Activated CD8-positive, alpha-beta memory T cell treated with anti-CD3 and anti-CD28 coated beads, Interleukin-2, amount 10 ng/mL, durations not matched to agents 7 days and 5 days (primary cell): ENCODE measurements around the gene ZNF22. TPM values are rescaled to one million over a fixed set of nuclear protein-coding genes. Genes with fewer than 3 reads are reported as not detected.

ENCODE experiments used
- ATAC-seq: fragments of 150-1000 bp; cut with Tn5 transposase; one replicate; pipeline ENCODE4 v1.10.0; 2021; ENCODE audit warnings: moderate library complexity
- CTCF ChIA-PET: fragments of 350-600 bp; sonication (Branson Sonifier 250); formaldehyde crosslinking; loops from one replicate; lab custom pipeline; 2021; ENCODE audit warnings: antibody characterized with exemption; lab: Charles Lee
- DNase-seq: peaks from one replicate; pipeline ENCODE4 v3.0.0-alpha.2; 2020
- H3K27ac Mint-ChIP-seq: one replicate; pipeline ENCODE4 v1.8.0; 2021; ENCODE audit warnings: mild to moderate bottlenecking, mixed read lengths
- H3K27me3 Mint-ChIP-seq: one replicate; pipeline ENCODE4 v1.8.0; 2021; ENCODE audit warnings: mixed read lengths
- H3K36me3 Mint-ChIP-seq: one replicate; pipeline ENCODE4 v1.8.0; 2021; ENCODE audit warnings: mild to moderate bottlenecking, mixed read lengths
- H3K4me1 Mint-ChIP-seq: one replicate; pipeline ENCODE4 v1.8.0; 2021; ENCODE audit warnings: mixed read lengths
- H3K4me3 Mint-ChIP-seq: one replicate; pipeline ENCODE4 v1.8.0; 2021; ENCODE audit warnings: mild to moderate bottlenecking, moderate library complexity, mixed read lengths
- H3K9me3 Mint-ChIP-seq: one replicate; pipeline ENCODE4 v1.8.0; 2022; ENCODE audit warnings: low read depth, mixed read lengths
- total RNA-seq, 2 experiments: library from RNA; stranded (reverse); gene quantifications; one replicate each; pipeline ENCODE4 v1.2.3, GENCODE V29; 2021

Gene ZNF22
- total RNA-seq, 2 experiments from 2014 or later = 29.5 to 29.6 TPM

DNA sequence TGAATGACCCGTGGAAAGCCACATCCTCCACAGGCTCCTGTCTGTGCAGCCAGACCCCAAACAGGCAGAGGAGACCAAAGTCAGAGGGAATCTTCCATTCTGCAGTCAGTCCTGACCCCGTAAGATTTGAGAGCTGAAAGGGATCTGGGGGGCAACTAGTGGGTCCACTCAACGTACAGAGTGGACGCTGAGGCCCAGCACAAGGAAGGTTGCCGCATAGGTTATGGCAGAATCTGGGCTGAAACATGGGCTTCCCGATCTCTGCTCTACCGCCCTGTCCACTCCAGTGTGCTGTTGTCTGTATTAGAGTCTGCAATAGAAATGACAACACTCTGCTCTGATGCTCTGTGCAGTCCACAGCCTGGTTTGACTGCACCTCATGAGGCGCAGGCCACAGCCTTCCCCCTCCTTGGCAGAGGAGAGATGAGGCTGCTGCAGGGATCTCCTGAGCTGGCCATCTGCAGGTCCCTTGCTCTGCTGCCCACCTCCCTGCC is 7.9 kb upstream of the ZNF22 start:
- CTCF ChIA-PET = interaction anchor here (1.5 kb wide), 1 partner anchor 15 kb away, joined by 4 read pairs; no protein-coding TSS in a partner anchor
- Mint-ChIP-seq H3K27ac (no peak overlapping the region), H3K36me3 (no peaks in the 10 kb centered on the region), H3K9me3 (no peaks in the 10 kb centered on the region), H3K4me1 (peaks cover 27% of the 10 kb centered on the region), H3K4me3 (no peak overlapping the region), H3K27me3 (peaks cover 9% of the 10 kb centered on the region)
- DNase-seq = no peak
- ATAC-seq = no peak

DNA sequence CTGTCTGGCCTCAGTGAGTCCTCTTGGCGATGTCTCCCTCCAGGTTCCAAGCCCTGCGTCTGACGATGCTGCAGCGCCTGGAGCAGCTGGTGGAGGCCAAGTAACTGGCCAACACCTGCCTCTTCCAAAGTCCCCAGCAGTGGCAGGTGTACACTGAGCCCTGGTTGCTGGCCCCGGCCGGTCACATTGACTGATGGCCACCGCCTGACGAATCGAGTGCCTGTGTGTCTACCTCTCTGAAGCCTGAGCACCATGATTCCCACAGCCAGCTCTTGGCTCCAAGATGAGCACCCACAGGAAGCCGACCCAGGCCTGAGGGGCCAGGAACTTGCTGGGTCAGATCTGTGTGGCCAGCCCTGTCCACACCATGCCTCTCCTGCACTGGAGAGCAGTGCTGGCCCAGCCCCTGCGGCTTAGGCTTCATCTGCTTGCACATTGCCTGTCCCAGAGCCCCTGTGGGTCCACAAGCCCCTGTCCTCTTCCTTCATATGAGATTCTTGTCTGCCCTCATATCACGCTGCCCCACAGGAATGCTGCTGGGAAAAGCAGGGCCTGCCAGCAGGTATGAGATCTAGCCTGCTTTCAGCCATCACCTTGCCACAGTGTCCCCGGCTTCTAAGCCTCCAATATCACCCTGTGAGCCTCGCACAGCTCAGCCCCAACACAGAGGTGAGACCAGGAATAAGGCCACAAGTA is 7.3 kb upstream of the ZNF22 start:
- H3K4me1 Mint-ChIP-seq = peaks cover 27% of the 10 kb centered on the region
- H3K4me3 Mint-ChIP-seq = no peak overlapping the region
- H3K36me3 Mint-ChIP-seq = no peaks in the 10 kb centered on the region
- H3K9me3 Mint-ChIP-seq = no peaks in the 10 kb centered on the region
- DNase-seq = no peak
- no peak for ATAC-seq
- H3K27me3 Mint-ChIP-seq = peaks cover 7% of the 10 kb centered on the region
- CTCF ChIA-PET = interaction anchor here (1.5 kb wide), 1 partner anchor 15 kb away, joined by 4 read pairs; no protein-coding TSS in a partner anchor
- no peak overlapping the region for H3K27ac Mint-ChIP-seq

DNA sequence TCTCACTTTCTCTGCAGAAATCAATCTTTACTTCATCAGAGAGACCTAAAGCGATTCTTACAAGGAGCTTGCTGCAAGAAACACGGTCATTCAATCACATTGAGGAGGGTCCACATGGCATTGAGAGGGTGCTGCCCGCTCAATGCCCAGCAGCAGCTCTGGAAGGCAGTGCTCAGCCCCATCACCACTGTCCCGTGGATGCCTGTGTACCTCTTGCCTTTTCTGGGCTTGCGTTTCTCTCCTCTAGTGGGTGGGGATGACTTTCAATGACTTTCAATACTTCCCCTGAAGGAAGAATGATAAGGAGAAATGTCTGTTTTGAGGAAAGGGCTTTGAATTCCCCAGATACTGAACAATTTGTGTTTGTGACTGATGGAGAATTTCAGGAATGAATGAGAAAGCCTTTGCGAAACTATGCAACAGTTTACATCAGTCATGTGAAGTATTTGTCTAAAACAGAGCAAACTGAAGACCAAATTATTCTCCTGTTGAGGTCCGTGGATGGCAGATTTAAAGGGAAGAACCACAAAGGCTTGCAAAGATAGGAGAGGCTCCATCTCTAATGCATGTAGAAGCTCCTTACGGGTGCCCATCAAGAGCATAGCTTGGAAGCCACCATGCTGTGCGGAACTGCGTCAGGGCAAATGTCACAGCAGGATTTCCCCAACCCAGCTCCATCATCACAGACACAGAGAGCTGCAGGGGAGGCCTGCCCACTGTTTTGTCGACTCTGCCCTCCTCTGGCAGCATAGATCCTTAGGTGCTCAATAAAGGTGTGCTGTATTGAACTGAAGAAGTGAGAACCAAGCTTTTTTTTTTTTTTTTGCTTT is 6.6 kb upstream of the ZNF22 start:
- H3K27me3 Mint-ChIP-seq = peaks cover 3% of the 10 kb centered on the region
- H3K36me3 Mint-ChIP-seq = no peaks in the 10 kb centered on the region
- no peak for ATAC-seq
- CTCF ChIA-PET = interaction anchor here (0.7 kb wide), 1 partner anchor 18 kb away, joined by 3 read pairs; no protein-coding TSS in a partner anchor
- no peak for DNase-seq
- no peak overlapping the region for H3K27ac Mint-ChIP-seq
- H3K9me3 Mint-ChIP-seq = no peaks in the 10 kb centered on the region
- no peak overlapping the region for H3K4me3 Mint-ChIP-seq
- peaks cover 27% of the 10 kb centered on the region for H3K4me1 Mint-ChIP-seq

DNA sequence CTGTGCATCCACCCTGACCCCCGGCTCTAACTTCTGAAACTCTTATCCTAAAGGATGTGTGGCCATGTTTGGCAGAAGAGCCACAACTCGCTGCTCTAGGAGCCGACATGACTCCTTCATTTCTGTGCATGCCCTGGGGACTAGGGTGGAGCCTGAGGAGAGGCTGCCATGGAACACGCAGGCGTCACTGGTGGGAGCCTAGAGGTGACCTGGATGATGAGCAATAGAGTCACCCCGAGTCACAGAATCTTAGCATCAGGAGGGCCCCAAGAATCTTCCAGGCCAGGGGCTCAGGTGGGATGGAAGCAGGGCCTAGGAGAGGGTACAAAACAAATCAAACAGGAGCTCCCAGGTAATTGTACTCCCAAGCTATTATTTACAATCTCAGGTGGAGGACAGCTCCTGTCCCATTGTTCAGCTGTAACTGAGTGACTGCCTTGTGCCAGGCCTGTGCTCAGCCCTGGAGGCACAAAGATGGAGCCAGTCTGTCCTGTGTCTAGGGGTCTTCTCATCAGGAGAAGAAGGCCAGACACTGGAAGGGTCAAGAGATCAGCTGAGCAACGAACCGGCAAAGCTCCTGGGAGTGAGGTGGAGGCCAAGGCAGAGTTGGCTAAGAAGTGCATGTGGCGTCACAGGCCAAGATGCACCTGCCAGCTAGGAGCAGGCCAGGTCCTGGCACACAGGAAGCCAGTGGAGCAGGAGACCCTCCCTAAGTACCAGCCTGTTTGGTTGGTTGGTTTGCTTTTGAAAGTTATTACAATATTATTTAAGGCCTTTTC is 5.8 kb upstream of the ZNF22 start:
- Mint-ChIP-seq H3K27me3 (no peaks in the 10 kb centered on the region), H3K9me3 (no peaks in the 10 kb centered on the region), H3K4me1 (peaks cover 35% of the 10 kb centered on the region), H3K4me3 (no peak overlapping the region), H3K36me3 (peaks cover 1% of the 10 kb centered on the region), H3K27ac (peak overlapping the region; percentile 31)
- CTCF ChIA-PET = interaction anchor here (0.7 to 1.2 kb wide), 2 partner anchors 9 to 19 kb away, joined by 3 read pairs; no protein-coding TSS in a partner anchor
- no peak for ATAC-seq
- DNase-seq = no peak

DNA sequence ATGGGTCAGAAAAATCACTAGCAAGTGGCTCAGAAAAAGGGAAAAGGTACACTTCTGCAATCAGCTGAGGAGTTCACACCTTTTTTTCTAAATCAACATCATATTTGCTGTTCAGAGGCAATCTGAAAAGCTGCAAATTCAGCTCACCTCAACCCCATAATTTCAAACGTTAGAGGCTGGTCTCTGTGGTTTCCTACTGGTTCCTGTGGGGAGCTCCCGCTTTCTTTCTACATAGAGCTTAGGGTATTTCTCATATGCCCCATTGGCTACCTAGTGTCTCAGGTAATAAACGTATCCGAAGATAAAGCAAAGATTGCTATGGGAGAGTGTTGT is 5.2 kb upstream of the ZNF22 start:
- DNase-seq = peak; percentile 48
- Mint-ChIP-seq H3K27me3 (no peaks in the 10 kb centered on the region), H3K4me1 (peaks cover 41% of the 10 kb centered on the region), H3K36me3 (peaks cover 1% of the 10 kb centered on the region), H3K27ac (peak overlapping the region; percentile 59), H3K4me3 (no peak overlapping the region), H3K9me3 (no peaks in the 10 kb centered on the region)
- ATAC-seq = no peak
- CTCF ChIA-PET = interaction anchor here (0.7 to 1.2 kb wide), 4 partner anchors 8 to 63 kb away, joined by 3 to 4 read pairs (median 3); no protein-coding TSS in a partner anchor

DNA sequence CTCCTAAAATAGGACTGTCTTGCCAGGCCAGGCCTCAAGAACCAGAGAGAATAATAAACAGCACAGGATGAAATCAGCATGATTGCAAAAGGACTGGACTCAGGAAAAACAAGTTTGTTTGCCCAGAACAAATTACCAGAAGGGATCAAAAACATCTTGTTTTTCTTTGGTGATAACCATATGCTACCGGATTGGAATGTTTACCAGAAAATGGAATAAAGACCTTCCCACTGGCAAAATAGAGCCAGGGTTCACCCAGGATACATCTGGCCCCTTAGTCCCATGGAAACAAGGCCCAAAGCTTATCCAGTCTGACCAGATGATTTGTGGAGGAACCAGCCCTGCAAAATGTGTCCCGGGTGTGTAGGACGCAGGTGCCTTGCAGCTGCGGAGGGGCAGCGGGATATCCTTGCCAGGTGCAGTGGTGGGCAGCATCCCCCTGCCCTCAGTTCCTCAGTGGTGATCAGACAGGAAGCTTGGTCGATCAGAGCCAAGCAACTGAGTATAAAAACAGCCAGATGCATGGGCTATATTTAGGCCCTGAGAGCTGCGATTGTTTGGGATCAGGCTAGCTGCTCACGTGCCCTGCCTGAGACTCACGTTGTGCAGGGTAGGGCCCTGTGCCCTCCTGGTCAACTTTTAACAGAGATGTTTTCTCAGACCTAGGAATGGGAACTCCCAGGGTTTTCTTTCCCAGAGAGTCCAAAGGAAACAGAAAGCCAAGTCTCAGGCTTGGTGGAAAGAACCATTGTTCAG is 4.6 kb upstream of the ZNF22 start:
- Mint-ChIP-seq H3K4me3 (no peak overlapping the region), H3K36me3 (peaks cover 1% of the 10 kb centered on the region), H3K4me1 (peaks cover 43% of the 10 kb centered on the region), H3K27me3 (no peaks in the 10 kb centered on the region), H3K9me3 (no peaks in the 10 kb centered on the region), H3K27ac (peak overlapping the region; percentile 59)
- CTCF ChIA-PET = interaction anchor here (0.7 to 1.2 kb wide), 4 partner anchors 7 to 63 kb away, joined by 3 to 4 read pairs (median 3); no protein-coding TSS in a partner anchor
- ATAC-seq (no peak), DNase-seq (no peak)

DNA sequence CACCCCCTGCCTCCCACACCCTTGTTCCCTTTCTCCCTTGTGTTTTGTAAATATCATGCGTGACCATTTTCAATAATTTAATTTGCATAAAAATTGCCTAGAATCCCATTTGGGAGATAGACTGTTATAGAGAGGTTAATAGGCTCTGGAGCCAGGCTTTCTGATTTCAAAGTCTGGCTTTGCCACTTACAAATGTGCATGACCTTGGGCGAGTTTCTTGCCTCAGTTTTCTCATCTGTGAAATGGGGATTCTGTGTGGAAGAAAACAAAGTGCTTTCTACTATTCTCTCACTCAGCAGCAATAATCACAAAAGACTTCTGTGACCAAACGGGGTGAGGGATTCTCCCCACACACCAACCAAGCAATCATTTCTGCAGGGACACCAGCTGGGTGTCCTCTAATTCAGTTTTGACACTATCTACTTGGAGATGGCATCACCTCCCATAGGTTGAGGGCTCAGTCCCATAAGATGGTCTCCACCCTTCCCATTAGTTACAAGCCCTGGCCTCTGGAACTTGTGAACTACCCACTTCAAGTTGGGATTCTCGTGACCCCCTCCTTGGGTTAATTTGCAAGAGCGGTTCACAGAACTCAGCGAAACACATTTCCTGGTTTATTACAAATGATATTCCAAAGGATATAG is 3.5 kb upstream of the ZNF22 start:
- Mint-ChIP-seq H3K36me3 (peaks cover 4% of the 10 kb centered on the region), H3K9me3 (no peaks in the 10 kb centered on the region), H3K27me3 (no peaks in the 10 kb centered on the region), H3K4me3 (no peak overlapping the region), H3K4me1 (peaks cover 46% of the 10 kb centered on the region), H3K27ac (no peak overlapping the region)
- CTCF ChIA-PET = no interaction called here
- no peak for DNase-seq
- ATAC-seq = no peak

DNA sequence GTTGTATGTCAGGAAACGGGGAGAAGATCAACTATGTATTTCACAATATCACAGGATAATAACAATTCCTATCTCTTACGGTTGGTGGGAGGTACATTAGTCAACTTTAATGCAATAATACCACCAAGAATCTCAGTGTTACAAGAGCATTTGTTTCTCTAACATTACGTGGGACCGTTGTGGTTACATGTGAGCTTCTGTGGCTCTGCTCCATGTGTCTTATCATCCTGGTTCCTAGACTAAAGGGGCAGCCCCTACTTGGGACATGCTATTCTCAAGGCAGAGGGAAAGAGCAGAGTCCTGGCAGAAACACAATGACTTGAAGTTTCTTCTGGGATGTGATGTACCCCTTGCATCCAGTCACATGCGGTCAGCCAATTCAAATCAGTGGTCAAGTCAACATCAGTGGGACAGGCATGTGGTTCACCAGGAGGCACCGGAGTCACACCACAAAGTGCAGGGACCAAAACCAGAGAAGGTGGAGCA is 2.5 kb upstream of the ZNF22 start:
- peaks cover 5% of the 10 kb centered on the region for H3K9me3 Mint-ChIP-seq
- no peak overlapping the region for H3K4me3 Mint-ChIP-seq
- H3K4me1 Mint-ChIP-seq = peaks cover 53% of the 10 kb centered on the region
- no peak overlapping the region for H3K27ac Mint-ChIP-seq
- peak; percentile 38 for DNase-seq
- ATAC-seq = no peak
- no peaks in the 10 kb centered on the region for H3K27me3 Mint-ChIP-seq
- CTCF ChIA-PET = no interaction called here
- peaks cover 13% of the 10 kb centered on the region for H3K36me3 Mint-ChIP-seq

DNA sequence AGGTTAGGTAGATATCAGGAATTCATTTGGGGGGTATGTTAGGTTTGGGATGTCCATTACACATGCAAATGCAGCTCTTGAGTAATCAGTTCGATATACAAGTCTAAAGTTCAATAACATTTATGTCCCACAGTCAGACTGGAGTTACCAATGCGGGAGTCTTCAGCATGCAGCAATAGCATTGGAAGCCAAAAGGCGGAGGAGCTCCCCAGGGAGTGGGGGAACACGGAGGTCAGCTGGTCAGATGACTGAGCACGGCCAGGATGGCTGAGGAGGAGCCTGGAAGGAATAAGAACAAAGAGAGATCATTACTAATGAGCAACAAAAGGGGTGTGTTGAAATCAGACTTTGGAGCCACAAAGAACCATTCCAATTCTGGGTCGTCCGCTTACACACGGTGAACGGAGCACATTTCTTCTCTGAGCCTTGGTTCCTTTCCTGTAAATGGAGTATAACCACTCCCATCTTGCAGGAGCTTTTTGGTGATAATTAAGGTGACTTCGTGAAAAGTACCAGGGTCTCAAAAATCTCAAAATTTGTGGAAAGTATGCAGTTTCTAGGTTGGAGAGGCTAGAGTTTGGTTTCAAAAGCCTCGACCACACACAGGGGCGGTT is 478 bp upstream of the ZNF22 start:
- Mint-ChIP-seq H3K4me1 (peaks cover 53% of the 10 kb centered on the region), H3K27ac (peak overlapping the region; percentile 95), H3K4me3 (peak overlapping the region; percentile 88), H3K36me3 (peaks cover 33% of the 10 kb centered on the region), H3K9me3 (peaks cover 17% of the 10 kb centered on the region), H3K27me3 (no peaks in the 10 kb centered on the region)
- ATAC-seq (peak; percentile 2), DNase-seq (no peak)
- CTCF ChIA-PET = interaction anchor here (0.7 to 1.1 kb wide), 2 partner anchors 27 to 67 kb away, joined by 3 to 4 read pairs; no protein-coding TSS in a partner anchor

DNA sequence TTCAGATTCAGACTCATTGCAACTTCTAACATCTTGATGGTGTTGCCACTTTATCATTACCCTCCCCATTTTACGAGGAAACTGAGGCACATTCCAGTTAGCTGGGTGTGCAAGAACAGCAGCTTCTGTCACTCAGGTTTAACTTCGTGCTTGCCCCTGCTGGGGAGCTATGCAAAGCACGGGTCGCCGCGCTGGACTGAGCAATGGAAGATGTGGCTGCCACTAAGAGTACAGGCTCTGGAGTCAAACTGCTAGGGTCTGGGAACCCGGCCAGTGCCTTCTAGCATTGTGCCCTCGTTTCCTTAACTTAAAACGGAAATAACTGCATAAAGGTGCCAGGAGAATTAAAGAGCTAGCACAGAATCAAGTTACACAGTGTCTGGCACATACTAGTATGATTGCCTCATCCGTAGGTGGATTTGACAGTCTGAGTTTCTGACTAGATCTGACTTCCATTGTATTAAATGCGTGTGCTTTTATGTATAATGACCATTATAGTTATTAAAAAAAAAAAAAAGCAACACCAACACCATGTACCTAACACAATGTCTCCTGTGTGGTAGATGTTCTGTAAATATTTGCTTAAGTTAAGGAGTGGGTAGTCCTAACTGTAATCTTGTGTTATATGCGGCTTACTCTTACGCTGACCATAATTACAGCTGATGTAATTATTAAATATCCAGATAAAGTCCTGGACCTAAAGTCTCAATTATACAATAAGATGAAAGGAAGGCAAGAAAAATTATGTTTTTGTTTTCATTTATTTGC is 842 bp downstream of the ZNF22 start:
- ATAC-seq (peak; percentile 77), DNase-seq (peak; percentile 70)
- Mint-ChIP-seq H3K36me3 (peaks cover 34% of the 10 kb centered on the region), H3K27me3 (no peaks in the 10 kb centered on the region), H3K4me3 (peak overlapping the region; percentile 88), H3K27ac (peak overlapping the region; percentile 90), H3K9me3 (peaks cover 17% of the 10 kb centered on the region), H3K4me1 (peaks cover 40% of the 10 kb centered on the region)
- CTCF ChIA-PET = interaction anchor here (0.7 to 1.7 kb wide), 3 partner anchors 21 to 68 kb away, joined by 3 to 6 read pairs (median 3); no protein-coding TSS in a partner anchor

DNA sequence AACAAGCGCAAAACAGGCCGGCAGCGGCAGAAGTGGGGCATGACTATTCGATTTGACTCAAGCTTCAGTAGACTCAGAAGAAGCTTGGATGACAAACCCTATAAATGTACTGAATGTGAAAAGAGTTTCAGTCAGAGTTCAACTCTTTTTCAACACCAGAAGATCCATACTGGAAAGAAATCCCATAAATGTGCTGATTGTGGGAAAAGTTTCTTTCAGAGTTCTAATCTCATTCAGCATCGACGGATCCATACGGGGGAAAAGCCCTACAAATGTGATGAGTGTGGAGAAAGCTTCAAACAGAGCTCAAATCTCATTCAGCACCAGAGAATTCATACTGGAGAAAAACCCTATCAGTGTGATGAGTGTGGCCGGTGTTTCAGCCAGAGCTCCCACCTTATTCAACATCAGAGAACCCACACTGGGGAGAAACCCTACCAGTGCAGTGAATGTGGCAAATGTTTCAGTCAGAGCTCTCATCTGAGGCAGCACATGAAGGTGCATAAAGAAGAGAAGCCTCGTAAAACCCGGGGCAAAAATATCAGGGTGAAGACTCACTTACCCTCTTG is 2.8 kb downstream of the ZNF22 start:
- Mint-ChIP-seq H3K36me3 (peaks cover 34% of the 10 kb centered on the region), H3K9me3 (peaks cover 17% of the 10 kb centered on the region), H3K27ac (peak overlapping the region; percentile 9), H3K27me3 (no peaks in the 10 kb centered on the region), H3K4me3 (no peak overlapping the region), H3K4me1 (peaks cover 35% of the 10 kb centered on the region)
- ATAC-seq (no peak), DNase-seq (no peak)
- CTCF ChIA-PET = interaction anchor here (1.1 to 1.7 kb wide), 3 partner anchors 8 to 139 kb away, joined by 3 to 4 read pairs (median 3); no protein-coding TSS in a partner anchor
